Loucy (cell line): ENCODE data around the gene PTCD1.

Experiments
- H2AFZ ChIP-seq: fragments of 200-600 bp; sonication (generic); 2 replicates; pipeline ENCODE4 v1.6.0; 2016; ENCODE audit warnings: antibody characterized with exemption, mild to moderate bottlenecking, low read length, moderate library complexity
- H3F3A ChIP-seq: fragments of 200-600 bp; 2 replicates; pipeline ENCODE4 v1.6.0; 2016; ENCODE audit warnings: antibody characterized with exemption, low read depth, mild to moderate bottlenecking
- H3K27me3 ChIP-seq: fragments of 200-600 bp; sonication (generic); 2 replicates; pipeline ENCODE4 v1.6.1; 2014; ENCODE audit warnings: low read length, mild to moderate bottlenecking; ENCODE audit not compliant: insufficient read depth, poor library complexity, severe bottlenecking
- H3K36me3 ChIP-seq: fragments of 200-600 bp; sonication (generic); 2 replicates; pipeline ENCODE4 v1.6.1; 2016; ENCODE audit warnings: low read length; ENCODE audit not compliant: insufficient read depth
- H3K4me1 ChIP-seq: fragments of 200-600 bp; sonication (generic); 2 replicates; pipeline ENCODE4 v1.5.1; 2014; ENCODE audit warnings: low read length, mild to moderate bottlenecking; ENCODE audit not compliant: insufficient read depth, poor library complexity, severe bottlenecking
- H3K4me2 ChIP-seq: fragments of 200-600 bp; sonication (generic); 2 replicates; pipeline ENCODE4 v1.6.0; 2014; ENCODE audit warnings: antibody characterized with exemption, low read length, low read depth, mild to moderate bottlenecking; ENCODE audit not compliant: poor library complexity, severe bottlenecking
- H3K4me3 ChIP-seq: fragments of 200-600 bp; sonication (generic); 2 replicates; pipeline ENCODE4 v1.5.1; 2014; ENCODE audit warnings: low read length, mild to moderate bottlenecking, mixed read lengths; ENCODE audit not compliant: poor library complexity, severe bottlenecking
- H3K79me2 ChIP-seq: fragments of 200-600 bp; sonication (generic); 2 replicates; pipeline ENCODE4 v1.6.1; 2014; ENCODE audit warnings: low read length; ENCODE audit not compliant: insufficient read depth
- H3K9ac ChIP-seq: fragments of 200-600 bp; sonication (generic); 2 replicates; pipeline ENCODE4 v1.6.0; 2014; ENCODE audit warnings: mild to moderate bottlenecking, low read depth, low read length, moderate library complexity; ENCODE audit not compliant: poor library complexity, severe bottlenecking
- H3K9me2 ChIP-seq: fragments of 200-600 bp; sonication (generic); replicated peaks from 2 replicates; pipeline ENCODE4 v1.6.1; 2016; ENCODE audit warnings: low read depth, low read length, mixed read lengths
- H3K9me3 ChIP-seq: fragments of 200-600 bp; sonication (generic); 2 replicates; pipeline ENCODE4 v1.6.1; 2014; ENCODE audit warnings: mild to moderate bottlenecking, antibody characterized with exemption, low read length, low read depth; ENCODE audit not compliant: insufficient read depth
- H4K20me1 ChIP-seq: fragments of 200-600 bp; sonication (generic); 2 replicates; pipeline ENCODE4 v1.6.0; 2014; ENCODE audit warnings: antibody characterized with exemption, low read length, mild to moderate bottlenecking; ENCODE audit not compliant: insufficient read depth, poor library complexity, severe bottlenecking
- CTCF ChIP-seq: fragments of 200-600 bp; sonication (generic); conservative IDR thresholded peaks from 2 replicates; pipeline ENCODE4 v1.5.1; 2014; ENCODE audit warnings: mild to moderate bottlenecking, antibody characterized with exemption, low read length
- EZH2phosphoT487 ChIP-seq: fragments of 200-600 bp; IDR thresholded peaks from 2 replicates; pipeline ENCODE4 v1.6.1; 2018; ENCODE audit warnings: antibody characterized with exemption, mild to moderate bottlenecking, moderate library complexity, borderline replicate concordance

The PTCD1 gene

GRCh38 chr7:99451936-99452335, 13.3 kb upstream of the PTCD1 start:
- Histone ChIP-seq H3K36me3 (peaks cover 84% of the 10 kb centered on the region; the same call in 1 of the 2 replicates), H3F3A (no peaks in the 10 kb centered on the region), H3K79me2 (no peaks in the 10 kb centered on the region), H3K4me1 (no peaks in the 10 kb centered on the region), H3K9me3 (no peaks in the 10 kb centered on the region), H3K4me2 (no peak overlapping the region), H3K27me3 (no peaks in the 10 kb centered on the region), H2AFZ (no peak overlapping the region), H4K20me1 (peaks cover 6% of the 10 kb centered on the region), H3K9me2 (no peaks in the 10 kb centered on the region), H3K9ac (no peak overlapping the region), H3K4me3 (no peak overlapping the region)
- TF ChIP-seq CTCF (no peak), EZH2phosphoT487 (no peak)

DNA sequence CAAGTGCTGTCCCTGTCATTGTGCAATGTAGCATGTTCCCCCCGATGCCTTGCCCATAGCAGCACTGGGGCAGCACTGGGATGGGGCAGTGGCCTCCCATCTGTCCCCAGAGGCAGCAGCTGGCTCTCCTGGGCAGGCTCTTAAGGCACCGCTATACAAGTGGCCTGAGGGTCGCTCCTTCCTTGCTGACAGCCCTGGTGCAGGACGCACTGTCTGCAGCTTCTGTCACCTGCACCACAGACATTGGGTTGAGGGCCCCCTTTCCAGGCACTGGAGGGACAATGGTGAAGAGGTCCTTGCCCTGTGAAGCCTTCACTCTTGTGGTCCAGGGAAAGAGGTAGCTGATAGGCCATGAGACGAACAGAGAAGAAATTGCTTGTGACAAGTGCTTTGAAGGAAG, 10.7 kb upstream of the PTCD1 start:
- Histone ChIP-seq H3K4me1 (no peaks in the 10 kb centered on the region), H3K9me2 (no peaks in the 10 kb centered on the region), H3F3A (no peaks in the 10 kb centered on the region), H3K27me3 (no peaks in the 10 kb centered on the region), H3K36me3 (peaks cover 75% of the 10 kb centered on the region; the same call in 1 of the 2 replicates), H3K79me2 (peaks cover 4% of the 10 kb centered on the region; the same call in 1 of the 2 replicates), H3K9ac (no peak overlapping the region), H2AFZ (no peak overlapping the region), H3K9me3 (no peaks in the 10 kb centered on the region), H3K4me2 (no peak overlapping the region), H3K4me3 (no peak overlapping the region), H4K20me1 (no peaks in the 10 kb centered on the region)
- TF ChIP-seq EZH2phosphoT487 (no peak), CTCF (no peak)

- peaks cover 4% of the 10 kb centered on the region; the same call in 1 of the 2 replicates for H3K79me2 ChIP-seq
- no peak for TF ChIP-seq CTCF
- no peak for TF ChIP-seq EZH2phosphoT487
- H3K4me2 ChIP-seq, result no peak overlapping the region
- no peaks in the 10 kb centered on the region for H4K20me1 ChIP-seq
- no peak overlapping the region for H3K9ac ChIP-seq
- H3K36me3 ChIP-seq, result peaks cover 70% of the 10 kb centered on the region; the same call in 1 of the 2 replicates
- no peaks in the 10 kb centered on the region for H3K27me3 ChIP-seq
- H3K4me3 ChIP-seq, result no peak overlapping the region
- no peak overlapping the region for H2AFZ ChIP-seq
- H3F3A ChIP-seq, result no peaks in the 10 kb centered on the region
- H3K9me2 ChIP-seq, result no peaks in the 10 kb centered on the region
- no peaks in the 10 kb centered on the region for H3K4me1 ChIP-seq
- no peaks in the 10 kb centered on the region for H3K9me3 ChIP-seq
Measured at GRCh38 chr7:99448855-99449254, 10.3 kb upstream of the PTCD1 start.
